Right lobe of liver (tissue), 6 donors: ENCODE measurements around the gene ZCCHC7. TPM values are rescaled to one million over a fixed set of nuclear protein-coding genes. Genes with fewer than 3 reads are reported as not detected.
"Not testable (repeated sequence)": the region's sequence is repeated elsewhere in the genome, so short reads cannot be mapped to it uniquely, and the experiment has no call there.

Source experiments
- ATAC-seq, 4 donors: fragments of 200-7000 bp; cut with Tn5 transposase; one replicate each; pipeline ENCODE4 v1.9.1; 2020; ENCODE audit warnings: mild to moderate bottlenecking in 4 of 4, moderate library complexity in 4 of 4
- DNase-seq, 3 donors: peaks; one replicate each; pipeline ENCODE4 v3.0.0-alpha.2; 2020
- H3K27ac ChIP-seq, 3 donors: fragments of 200-600 bp; one replicate each; pipeline ENCODE4 v1.8.0; 2022
- H3K27me3 ChIP-seq, 2 donors: fragments of 200-600 bp; one replicate each; pipeline ENCODE4 v1.8.0; 2022
- H3K36me3 ChIP-seq, 4 donors: fragments of 200-600 bp; sonication (generic) in 1 of 4; one replicate each; pipeline versions ENCODE4 v1.5.1 to v1.8.0; 2017 to 2022; ENCODE audit warnings: control low read depth in 1 of 4
- H3K4me1 ChIP-seq, 4 donors: fragments of 200-600 bp; sonication (generic) in 1 of 4; one replicate each; pipeline versions ENCODE4 v1.5.1 to v1.8.0; 2017 to 2022; ENCODE audit warnings: control low read depth in 1 of 4
- H3K4me3 ChIP-seq, 3 donors: fragments of 200-600 bp; one replicate each; pipeline ENCODE4 v1.8.0; 2022
- H3K9me3 ChIP-seq, 4 donors: fragments of 200-600 bp; sonication (generic) in 1 of 4; one replicate each; pipeline versions ENCODE4 v1.5.1 to v1.8.0; 2017 to 2022; ENCODE audit warnings: control low read depth in 1 of 4
- CTCF ChIP-seq, 4 donors: fragments of 200-600 bp in 3 of 4; fragments of 450-650 bp in 1 of 4; IDR thresholded peaks; one replicate each; pipeline versions ENCODE4 v1.5.1 to v1.8.0; 2016 to 2022; ENCODE audit warnings: antibody characterized with exemption in 4 of 4, mild to moderate bottlenecking in 2 of 4
- POLR2A ChIP-seq: fragments of 450-650 bp; IDR thresholded peaks from one replicate; pipeline ENCODE4 v1.6.1; 2017; ENCODE audit warnings: antibody characterized with exemption, mild to moderate bottlenecking
- WGBS: methylation state at CpG from one replicate; pipeline ENCODE4 v1.1.6; 2018; ENCODE audit warnings: low coverage, low lambda C conversion rate; ENCODE audit not compliant: insufficient coverage; ENCODE audit errors: missing lambda C conversion rate; 5-methylcytosine and 5-hydroxymethylcytosine counted together
- intact Hi-C, 2 donors: fragments of 100-400 bp; cut with DNase I; formaldehyde crosslinking; loops; one replicate each; pipeline versions ENCODE4 v1.11.2 to v1.14.1; 2022
- total RNA-seq, 6 experiments: library from RNA; depleted of rRNA in 2 of 6; stranded (reverse); fragments of >200 nt in 2 of 6; fragmentation: NEBNext Ultra II Directional in 3 of 6; extraction: Animal tissue kit (Norgen Biotek cat#: 25700) in 3 of 6; gene quantifications; one replicate each; pipeline versions ENCODE4 v1.1.0 to v1.2.4, GENCODE V29; 2016 to 2023
- donor health status: DM: no; HTN: yes; CAD: no.
- donor health status: DM: no; HTN: no; CAD: no.
- donor health status: DM: no; HTN: no; CAD: no.
- donor health status: DM: no; HTN: yes; CAD: no.
- donor health status: DM: no; HTN: yes; CAD: no.

The ZCCHC7 gene
- total RNA-seq, 6 experiments from 2014 or later = 5.9 to 10.0 (median 7.2) TPM

GRCh38 chr9:37163299-37163698 lies 42.9 kb downstream of the ZCCHC7 start:
- Histone ChIP-seq H3K27me3 (no peaks in the 10 kb centered on the region), H3K9me3 (no peaks in the 10 kb centered on the region), H3K36me3 (no peaks in the 10 kb centered on the region), H3K4me3 (no peak overlapping the region), H3K27ac (no peak overlapping the region), H3K4me1 (no peaks in the 10 kb centered on the region)
- WGBS = 84% methylated on average over 3 of the region's 4 CpGs
- intact Hi-C loops = no loop called here
- DNase-seq = no peak
- TF ChIP-seq CTCF (IDR thresholded peaks at IDR 0.05) = no peak
- no peak for TF ChIP-seq POLR2A
- ATAC-seq = no peak

GRCh38 chr9:37164335-37164734 lies 44.0 kb downstream of the ZCCHC7 start:
- 97% methylated on average over 4 of the region's 4 CpGs for WGBS
- H3K36me3 ChIP-seq, H3K4me3 ChIP-seq, H3K27me3 ChIP-seq, DNase-seq, ATAC-seq, H3K27ac ChIP-seq, H3K9me3 ChIP-seq, intact Hi-C loops, H3K4me1 ChIP-seq: not testable (repeated sequence)

GRCh38 chr9:37165644-37166043 lies 45.3 kb downstream of the ZCCHC7 start:
- TF ChIP-seq CTCF (IDR thresholded peaks at IDR 0.05) = no peak
- no peak for TF ChIP-seq POLR2A
- WGBS = 88% methylated on average over 1 of the region's 1 CpG
- no peaks in the 10 kb centered on the region for H3K36me3 ChIP-seq
- no peaks in the 10 kb centered on the region for H3K9me3 ChIP-seq
- no peak for ATAC-seq
- DNase-seq = no peak
- H3K27me3 ChIP-seq = no peaks in the 10 kb centered on the region
- H3K27ac ChIP-seq = no peak overlapping the region
- no peak overlapping the region for H3K4me3 ChIP-seq
- no peaks in the 10 kb centered on the region for H3K4me1 ChIP-seq
- intact Hi-C loops = no loop called here

- DNase-seq (no peak), ATAC-seq (no peak)
- intact Hi-C loops = no loop called here
- Histone ChIP-seq H3K4me3 (no peak overlapping the region), H3K36me3 (no peaks in the 10 kb centered on the region), H3K27me3 (no peaks in the 10 kb centered on the region), H3K27ac (no peak overlapping the region), H3K9me3 (no peaks in the 10 kb centered on the region), H3K4me1 (no peaks in the 10 kb centered on the region)
- TF ChIP-seq CTCF (IDR thresholded peaks at IDR 0.05) (no peak), POLR2A (no peak)
- WGBS = 100% methylated on average over 1 of the region's 2 CpGs
Measured at GRCh38 chr9:37167456-37168047, 47.2 kb downstream of the ZCCHC7 start.

GRCh38 chr9:37172557-37172956 lies 52.2 kb downstream of the ZCCHC7 start:
- DNase-seq (no peak), ATAC-seq (no peak)
- TF ChIP-seq POLR2A = no peak
- TF ChIP-seq CTCF (IDR thresholded peaks at IDR 0.05) = no peak
- Histone ChIP-seq H3K4me3 (no peak overlapping the region), H3K27ac (no peak overlapping the region), H3K27me3 (no peaks in the 10 kb centered on the region), H3K4me1 (no peaks in the 10 kb centered on the region), H3K36me3 (no peaks in the 10 kb centered on the region), H3K9me3 (no peaks in the 10 kb centered on the region)
- WGBS = 88% methylated on average over 3 of the region's 4 CpGs
- intact Hi-C loops = no loop called here
